Activated CD8-positive, alpha-beta memory T cell treated with anti-CD3 and anti-CD28 coated beads, Interleukin-2, amount 10 ng/mL, durations not matched to agents 7 days and 5 days (primary cell): ENCODE results near the gene KRTAP10-5. TPM values are rescaled to one million over a fixed set of nuclear protein-coding genes. Genes with fewer than 3 reads are reported as not detected.
"Not testable (repeated sequence)": the region's sequence is repeated elsewhere in the genome, so short reads cannot be mapped to it uniquely, and the experiment has no call there.

ENCODE experiments used
- ATAC-seq: fragments of 150-1000 bp; cut with Tn5 transposase; one replicate; pipeline ENCODE4 v1.10.0; 2021; ENCODE audit warnings: moderate library complexity
- CTCF ChIA-PET: fragments of 350-600 bp; sonication (Branson Sonifier 250); formaldehyde crosslinking; loops from one replicate; lab custom pipeline; 2021; ENCODE audit warnings: antibody characterized with exemption; lab: Charles Lee
- DNase-seq: peaks from one replicate; pipeline ENCODE4 v3.0.0-alpha.2; 2020
- H3K27ac Mint-ChIP-seq: one replicate; pipeline ENCODE4 v1.8.0; 2021; ENCODE audit warnings: mild to moderate bottlenecking, mixed read lengths
- H3K27me3 Mint-ChIP-seq: one replicate; pipeline ENCODE4 v1.8.0; 2021; ENCODE audit warnings: mixed read lengths
- H3K36me3 Mint-ChIP-seq: one replicate; pipeline ENCODE4 v1.8.0; 2021; ENCODE audit warnings: mild to moderate bottlenecking, mixed read lengths
- H3K4me1 Mint-ChIP-seq: one replicate; pipeline ENCODE4 v1.8.0; 2021; ENCODE audit warnings: mixed read lengths
- H3K4me3 Mint-ChIP-seq: one replicate; pipeline ENCODE4 v1.8.0; 2021; ENCODE audit warnings: mild to moderate bottlenecking, moderate library complexity, mixed read lengths
- H3K9me3 Mint-ChIP-seq: one replicate; pipeline ENCODE4 v1.8.0; 2022; ENCODE audit warnings: low read depth, mixed read lengths
- total RNA-seq, 2 experiments: library from RNA; stranded (reverse); gene quantifications; one replicate each; pipeline ENCODE4 v1.2.3, GENCODE V29; 2021

Gene KRTAP10-5
- total RNA-seq, 2 experiments from 2014 or later: not detected

DNA sequence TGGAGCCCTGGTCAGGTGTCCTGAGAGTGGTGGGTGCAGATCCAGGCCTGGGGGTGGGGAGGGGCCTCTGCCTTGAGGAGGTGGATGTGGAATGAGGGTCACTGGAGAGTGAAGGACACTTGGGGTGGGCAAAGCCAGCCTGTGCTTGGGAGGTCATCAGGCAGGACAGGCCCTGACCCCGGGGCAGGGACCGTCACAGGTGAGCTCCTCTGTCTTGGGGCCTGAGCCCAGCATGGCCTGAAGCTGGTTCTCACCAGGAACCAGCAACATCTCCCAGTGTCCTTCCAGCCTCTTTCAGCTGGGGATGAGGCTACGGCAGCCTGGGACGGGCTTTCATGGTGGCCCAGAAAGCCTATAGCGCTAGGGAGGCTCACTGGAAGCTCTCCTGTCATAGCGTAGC lies 28.3 kb downstream of the KRTAP10-5 start:
- H3K4me3 Mint-ChIP-seq: no peak overlapping the region
- H3K36me3 Mint-ChIP-seq: peaks cover 9% of the 10 kb centered on the region
- peak; percentile 23 for DNase-seq
- H3K27ac Mint-ChIP-seq: no peak overlapping the region
- no peak for ATAC-seq
- no peaks in the 10 kb centered on the region for H3K27me3 Mint-ChIP-seq
- CTCF ChIA-PET: no interaction called here
- peaks cover 11% of the 10 kb centered on the region for H3K4me1 Mint-ChIP-seq
- peaks cover 6% of the 10 kb centered on the region for H3K9me3 Mint-ChIP-seq

DNA sequence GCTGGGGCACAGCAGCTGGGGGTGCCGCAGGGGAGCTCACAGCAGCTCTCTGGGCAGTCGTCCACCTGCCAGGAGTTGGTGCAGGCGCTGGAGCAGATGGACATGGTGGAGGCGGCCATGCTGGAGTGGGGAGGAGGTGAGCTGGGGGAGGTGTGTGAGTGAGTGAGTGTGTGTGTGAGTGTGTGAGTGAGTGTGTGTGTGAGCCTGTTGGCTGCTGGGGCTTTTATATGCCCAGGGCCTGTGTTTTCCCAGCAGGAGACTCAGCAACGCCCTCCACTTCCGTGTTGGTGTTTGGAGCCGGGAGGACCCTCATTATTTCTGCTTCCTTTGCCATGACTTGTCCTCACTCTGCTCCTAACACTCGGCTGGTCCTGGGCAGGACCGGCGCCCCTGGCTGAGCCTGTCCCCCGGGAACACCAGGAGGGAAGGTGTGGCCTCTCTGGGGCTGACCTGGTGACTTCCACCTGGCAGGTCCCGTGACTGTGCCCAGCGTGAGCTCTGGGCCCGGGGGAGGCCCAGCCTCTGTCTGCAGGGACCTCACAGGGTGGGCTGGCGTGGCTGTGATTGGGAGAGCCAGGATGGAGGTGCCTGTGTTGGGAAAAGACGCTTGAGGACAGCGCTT lies 29.0 kb downstream of the KRTAP10-5 start, which contains the start of gene KRTAP10-2:
Gene KRTAP10-2 (minus strand): TSS at position 166 of the 622 bp plus-strand sequence. CDS start 47 bp downstream, at position 119.
- CTCF ChIA-PET: no interaction called here
- no peaks in the 10 kb centered on the region for H3K27me3 Mint-ChIP-seq

DNA sequence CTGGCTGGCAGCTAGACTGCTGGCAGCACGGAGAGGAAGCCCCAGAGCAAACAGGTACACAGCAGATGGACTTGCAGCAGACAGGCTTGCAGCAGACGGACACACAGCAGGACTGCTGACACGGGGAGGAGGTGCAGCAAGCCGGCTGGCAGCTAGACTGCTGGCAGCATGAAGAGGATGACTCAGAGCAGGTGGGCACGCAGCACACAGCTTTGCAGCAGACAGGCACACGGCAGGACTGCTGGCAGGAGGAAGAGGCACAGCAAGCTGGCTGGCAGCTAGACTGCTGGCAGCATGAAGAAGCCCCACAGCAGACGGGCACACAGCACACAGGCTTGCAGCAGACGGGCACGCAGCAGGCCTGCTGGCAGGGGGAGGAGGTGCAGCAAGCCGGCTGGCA lies 29.6 kb downstream of the KRTAP10-5 start:
- Mint-ChIP-seq H3K4me1 (peaks cover 14% of the 10 kb centered on the region), H3K27ac (no peak overlapping the region), H3K9me3 (peaks cover 12% of the 10 kb centered on the region), H3K27me3 (no peaks in the 10 kb centered on the region), H3K36me3 (peaks cover 16% of the 10 kb centered on the region), H3K4me3 (no peak overlapping the region)
- ATAC-seq (no peak), DNase-seq (peak; percentile 34)
- CTCF ChIA-PET: no interaction called here

More for the DNA sequence above, 29.0 kb downstream of the KRTAP10-5 start, which contains the start of gene KRTAP10-2:
- Mint-ChIP-seq H3K4me3 (no peak within 1 kb of the TSS), H3K36me3 (peaks cover 16% of the 10 kb centered on the region), H3K9me3 (peaks cover 12% of the 10 kb centered on the region), H3K27ac (no peak within 1 kb of the TSS), H3K4me1 (peaks cover 14% of the 10 kb centered on the region)
- no peak for ATAC-seq
- DNase-seq: peak; percentile 29

DNA sequence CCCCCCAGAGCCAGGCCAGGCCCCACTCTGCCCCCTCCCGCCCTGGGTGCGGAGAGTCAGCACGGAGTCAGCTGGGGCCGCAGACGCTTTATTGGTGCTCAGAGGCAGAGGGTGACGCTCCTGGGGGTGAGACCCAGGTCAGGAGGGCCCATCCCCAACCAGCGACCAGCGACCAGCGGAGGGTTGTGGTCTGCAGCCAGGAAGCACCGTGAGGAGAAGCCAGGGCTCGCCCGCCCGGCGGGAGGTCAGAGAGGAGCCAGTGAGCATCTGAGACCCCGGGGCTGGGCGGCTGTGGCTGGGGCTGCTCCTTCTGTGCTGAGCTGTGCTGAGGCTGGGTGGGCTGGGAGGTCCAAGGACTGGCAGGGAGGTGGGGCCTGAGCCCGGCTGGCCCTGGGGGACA lies 30.1 kb downstream of the KRTAP10-5 start:
- H3K4me1 Mint-ChIP-seq: peaks cover 14% of the 10 kb centered on the region
- not testable (repeated sequence) for H3K27ac Mint-ChIP-seq

DNA sequence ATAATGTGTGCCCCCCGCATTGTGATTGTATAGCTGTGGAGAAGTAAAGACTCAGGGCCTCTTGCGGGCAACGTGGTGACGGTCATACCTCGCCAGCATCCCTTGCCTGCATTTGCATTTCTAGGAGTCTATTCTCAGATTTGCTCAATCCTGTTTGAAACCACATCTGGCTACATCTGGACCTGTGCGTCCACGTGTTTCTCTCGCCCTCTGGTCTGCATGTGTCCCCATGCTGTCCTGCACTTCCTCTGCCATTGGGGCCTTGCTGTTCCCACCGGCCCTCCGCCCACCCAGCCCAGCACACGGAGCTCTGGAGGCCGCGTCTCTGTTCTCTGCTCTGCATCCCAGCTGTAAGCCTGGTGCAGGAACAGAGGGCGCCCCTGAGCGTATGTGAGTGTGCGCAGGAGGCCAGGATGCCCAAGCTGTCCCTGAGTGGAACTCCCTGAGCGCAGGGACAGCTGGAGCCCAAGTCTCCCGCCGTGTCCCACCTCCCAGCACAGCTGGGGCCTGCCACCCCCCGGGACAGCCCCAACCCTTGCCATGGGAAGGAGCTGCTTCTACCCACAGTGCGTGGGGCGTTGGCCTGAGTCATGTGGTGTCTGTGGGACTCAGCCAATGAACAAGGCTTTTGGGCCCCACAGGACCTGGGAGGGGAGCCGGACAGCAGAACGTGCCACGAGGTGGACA lies 30.7 kb downstream of the KRTAP10-5 start:
- CTCF ChIA-PET: no interaction called here
- Mint-ChIP-seq H3K9me3 (peaks cover 14% of the 10 kb centered on the region), H3K4me3 (no peak overlapping the region), H3K27ac (no peak overlapping the region), H3K27me3 (no peaks in the 10 kb centered on the region), H3K4me1 (peaks cover 14% of the 10 kb centered on the region), H3K36me3 (peaks cover 19% of the 10 kb centered on the region)
- ATAC-seq (no peak), DNase-seq (peak; percentile 32)

More for the DNA sequence above, 30.1 kb downstream of the KRTAP10-5 start:
- DNase-seq: peak; percentile 31
- CTCF ChIA-PET, ATAC-seq, H3K4me3 Mint-ChIP-seq, H3K27me3 Mint-ChIP-seq: not testable (repeated sequence)
- Mint-ChIP-seq H3K36me3 (peaks cover 19% of the 10 kb centered on the region), H3K9me3 (peaks cover 14% of the 10 kb centered on the region)

DNA sequence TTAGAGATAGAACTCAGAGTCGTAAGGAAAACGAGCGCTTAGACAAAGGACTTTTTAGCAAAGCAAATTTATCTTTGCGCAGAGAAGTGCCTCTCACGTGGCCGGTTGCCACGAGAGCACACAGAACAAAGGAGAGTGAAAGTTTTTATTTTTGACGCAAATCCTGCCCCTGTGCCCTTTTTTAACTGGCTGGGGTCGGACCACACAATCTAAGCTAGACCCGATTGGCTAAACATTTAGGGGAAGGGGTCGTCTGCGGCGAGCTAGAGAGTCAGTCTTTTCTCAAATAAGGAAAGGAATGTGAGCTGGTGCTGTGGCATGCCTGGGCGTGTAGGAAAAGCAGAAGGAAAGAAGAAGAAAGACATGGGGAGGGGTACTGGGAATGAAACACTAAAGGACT lies 31.5 kb downstream of the KRTAP10-5 start:
- Mint-ChIP-seq H3K27ac (no peak overlapping the region), H3K4me3 (no peak overlapping the region), H3K9me3 (peaks cover 14% of the 10 kb centered on the region), H3K27me3 (no peaks in the 10 kb centered on the region), H3K36me3 (peaks cover 19% of the 10 kb centered on the region), H3K4me1 (peaks cover 14% of the 10 kb centered on the region)
- CTCF ChIA-PET: no interaction called here
- DNase-seq (no peak), ATAC-seq (no peak)

DNA sequence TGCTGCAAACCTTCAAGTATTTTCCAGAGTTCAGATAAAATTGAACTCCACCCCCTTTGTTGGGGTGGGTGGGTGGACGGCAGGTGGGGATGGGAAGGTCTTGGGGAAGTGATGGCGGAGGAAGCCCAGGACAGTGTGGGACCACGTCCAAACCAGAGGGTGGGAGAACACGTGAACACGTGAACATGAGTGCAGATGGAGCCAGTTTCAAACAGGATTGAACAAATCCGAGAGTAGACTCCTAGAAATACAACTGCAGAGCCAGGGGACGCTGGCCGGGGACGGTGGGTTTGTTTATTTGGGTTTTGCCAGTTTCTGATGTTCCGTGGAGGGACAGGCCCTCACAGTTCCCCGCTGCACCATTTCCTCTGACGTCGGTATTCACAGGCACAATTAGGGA lies 32.0 kb downstream of the KRTAP10-5 start:
- ATAC-seq (no peak), DNase-seq (peak; percentile 21)
- CTCF ChIA-PET: interaction anchor here (1.0 to 1.9 kb wide), 2 partner anchors 26 to 245 kb away, joined by 5 to 8 read pairs; no protein-coding TSS in a partner anchor
- peaks cover 19% of the 10 kb centered on the region for H3K36me3 Mint-ChIP-seq
- H3K27ac Mint-ChIP-seq: no peak overlapping the region
- H3K27me3 Mint-ChIP-seq: no peaks in the 10 kb centered on the region
- H3K9me3 Mint-ChIP-seq: peaks cover 14% of the 10 kb centered on the region
- no peak overlapping the region for H3K4me3 Mint-ChIP-seq
- H3K4me1 Mint-ChIP-seq: peaks cover 14% of the 10 kb centered on the region

DNA sequence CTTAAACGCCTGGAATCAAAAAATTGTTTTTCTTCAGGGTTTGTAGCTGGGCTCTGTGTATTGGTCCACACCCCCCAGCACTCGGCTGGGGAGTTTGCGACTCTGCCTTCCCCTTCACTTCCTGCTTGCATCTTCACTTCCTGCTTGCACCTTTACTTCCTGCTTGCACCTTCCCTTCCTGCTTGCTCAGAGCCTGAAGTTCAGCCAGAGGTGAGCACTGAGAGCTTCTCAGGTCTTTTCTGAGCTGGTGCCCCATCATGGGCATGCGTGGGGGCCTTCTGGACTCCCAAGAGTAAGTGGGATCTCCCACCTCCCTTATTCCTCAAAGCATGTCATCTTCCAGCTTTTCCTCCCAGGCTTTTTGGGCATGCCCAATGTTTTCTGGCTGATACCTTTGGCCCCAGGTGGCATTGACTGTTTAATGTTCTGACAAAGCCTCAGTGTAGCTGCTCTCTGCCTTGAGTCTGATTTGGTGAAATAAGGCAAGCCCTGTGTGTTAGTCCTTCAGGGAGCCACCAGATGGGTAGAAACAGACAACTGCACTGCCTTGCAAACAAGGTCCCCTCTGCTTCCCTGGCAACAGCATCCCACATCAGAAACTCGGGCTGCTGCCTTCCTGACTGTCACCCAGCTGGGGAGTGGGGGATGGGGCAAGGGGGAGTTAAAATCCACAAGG lies 32.6 kb downstream of the KRTAP10-5 start:
- Mint-ChIP-seq H3K36me3 (peaks cover 19% of the 10 kb centered on the region), H3K4me3 (peak overlapping the region; percentile 23), H3K27me3 (no peaks in the 10 kb centered on the region), H3K27ac (peak overlapping the region; percentile 70), H3K4me1 (peaks cover 14% of the 10 kb centered on the region), H3K9me3 (peaks cover 14% of the 10 kb centered on the region)
- CTCF ChIA-PET: interaction anchor here (0.5 to 1.9 kb wide), 5 partner anchors 27 to 246 kb away, joined by 3 to 8 read pairs (median 3); no protein-coding TSS in a partner anchor
- ATAC-seq (peak; percentile 76), DNase-seq (peak; percentile 52)

DNA sequence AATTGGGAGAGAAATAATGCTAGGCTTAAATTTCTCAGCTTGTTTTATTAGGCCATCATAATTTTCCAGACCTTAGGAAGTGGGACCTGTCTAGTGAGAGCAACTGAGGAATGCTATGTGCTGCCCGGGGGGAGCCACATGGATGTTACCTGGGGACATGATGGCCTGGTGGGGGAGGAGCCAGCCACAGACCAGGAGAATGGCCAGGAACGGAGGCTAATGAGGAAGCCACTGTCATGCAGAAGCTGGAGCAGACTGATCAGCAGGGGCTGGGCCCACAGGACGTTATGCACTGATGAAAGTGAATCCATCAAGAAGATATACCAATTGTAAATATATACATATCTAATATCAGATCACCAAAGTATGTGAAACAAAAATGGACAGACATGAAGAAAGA lies 35.8 kb downstream of the KRTAP10-5 start:
- Mint-ChIP-seq H3K27me3 (no peaks in the 10 kb centered on the region), H3K4me1 (peaks cover 14% of the 10 kb centered on the region), H3K36me3 (peaks cover 20% of the 10 kb centered on the region), H3K9me3 (peaks cover 16% of the 10 kb centered on the region), H3K4me3 (no peak overlapping the region), H3K27ac (no peak overlapping the region)
- DNase-seq (peak; percentile 33), ATAC-seq (no peak)
- CTCF ChIA-PET: no interaction called here

DNA sequence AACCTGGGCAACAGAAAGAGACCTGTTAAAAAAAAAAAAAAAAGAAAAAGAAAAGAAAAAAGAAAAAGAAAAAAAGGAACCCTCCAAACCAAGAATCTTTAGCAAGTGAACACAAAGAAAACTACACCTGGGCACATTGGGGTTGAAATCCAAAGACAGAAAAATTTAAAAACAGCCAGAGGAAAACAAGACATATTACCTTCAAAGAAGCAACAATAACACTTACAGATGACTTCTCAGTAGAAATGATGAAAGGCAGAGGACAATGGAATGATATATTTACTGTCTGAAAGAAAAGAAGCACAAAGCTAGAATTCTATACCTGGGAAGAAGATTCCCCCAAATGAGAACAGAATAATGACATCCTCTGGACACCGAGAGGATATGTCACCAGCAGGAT lies 37.7 kb downstream of the KRTAP10-5 start:
- no peak for DNase-seq
- H3K36me3 Mint-ChIP-seq: peaks cover 17% of the 10 kb centered on the region
- no peak for ATAC-seq
- H3K27ac Mint-ChIP-seq: no peak overlapping the region
- no peaks in the 10 kb centered on the region for H3K27me3 Mint-ChIP-seq
- peaks cover 16% of the 10 kb centered on the region for H3K9me3 Mint-ChIP-seq
- CTCF ChIA-PET: no interaction called here
- no peak overlapping the region for H3K4me3 Mint-ChIP-seq
- H3K4me1 Mint-ChIP-seq: peaks cover 9% of the 10 kb centered on the region

DNA sequence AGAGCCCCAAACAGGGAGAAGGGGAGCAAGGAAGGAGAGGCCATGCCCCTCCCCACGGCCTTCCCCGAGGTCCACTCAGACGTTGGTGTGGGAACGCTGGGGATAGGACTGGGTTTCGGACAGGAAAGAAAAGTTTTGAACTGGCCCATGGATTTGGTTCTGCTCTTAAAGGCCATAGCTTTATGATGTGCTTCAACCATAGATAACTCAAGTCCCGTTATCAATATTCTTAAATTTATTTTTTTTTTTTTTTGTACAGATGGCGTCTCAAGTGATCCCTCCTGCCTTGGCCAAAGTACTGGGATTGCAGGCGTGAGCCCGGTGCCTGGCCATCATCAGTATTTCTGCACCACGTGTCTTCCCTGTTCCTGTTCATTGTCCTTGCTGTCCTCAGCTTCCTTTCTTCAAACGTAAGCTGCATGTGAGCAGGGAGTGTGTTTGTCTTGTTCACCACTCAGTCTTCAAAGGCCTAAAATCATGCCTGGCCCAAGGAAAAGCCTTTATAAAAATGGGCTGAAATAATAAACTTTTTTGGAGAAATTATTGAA lies 39.6 kb downstream of the KRTAP10-5 start:
- Mint-ChIP-seq H3K4me3 (no peak overlapping the region), H3K9me3 (peaks cover 4% of the 10 kb centered on the region), H3K36me3 (peaks cover 4% of the 10 kb centered on the region), H3K27ac (no peak overlapping the region), H3K4me1 (no peaks in the 10 kb centered on the region), H3K27me3 (peaks cover 2% of the 10 kb centered on the region)
- CTCF ChIA-PET: interaction anchor here (1.0 to 1.3 kb wide), 3 partner anchors 31 to 252 kb away, joined by 3 to 7 read pairs (median 4); no protein-coding TSS in a partner anchor
- ATAC-seq: no peak
- no peak for DNase-seq

DNA sequence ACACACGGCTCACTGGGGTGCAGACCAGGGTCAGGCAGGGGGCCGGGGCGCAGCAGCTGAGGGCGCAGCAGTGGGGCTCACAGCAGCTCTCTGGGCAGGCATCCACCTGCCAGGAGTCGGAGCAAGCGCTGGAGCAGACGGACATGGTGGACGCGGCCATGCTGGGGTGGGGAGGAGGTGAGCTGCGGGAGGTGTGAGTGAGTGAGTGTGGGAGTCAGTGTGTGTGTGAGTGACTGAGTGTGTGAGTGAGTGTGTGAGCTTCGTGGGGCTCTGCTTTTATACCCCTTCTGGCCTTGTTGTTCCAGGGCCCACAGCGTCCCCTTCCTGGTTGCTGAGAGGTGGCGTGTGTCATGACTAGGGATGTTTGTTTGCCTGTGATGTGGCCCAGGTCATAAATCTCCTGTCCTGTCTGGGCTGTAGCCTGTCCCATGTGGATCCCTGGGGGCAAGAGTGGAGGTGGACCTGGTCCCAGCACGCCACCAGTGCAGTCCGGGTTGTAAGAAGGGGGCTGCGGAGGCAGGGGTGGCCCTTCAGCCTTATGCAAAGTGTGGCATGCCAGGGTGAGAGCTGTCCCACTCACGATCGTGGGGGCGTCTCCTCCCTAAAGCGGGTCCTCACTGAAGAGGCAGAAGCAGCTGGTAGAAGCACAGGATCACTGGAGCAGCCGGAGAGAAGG lies 40.3 kb downstream of the KRTAP10-5 start, which contains the start of gene KRTAP10-1:
Gene KRTAP10-1 (minus strand): TSS at position 205 of the 676 bp plus-strand sequence. CDS start 45 bp downstream, at position 160.
- Mint-ChIP-seq H3K27ac (no peak within 1 kb of the TSS), H3K4me1 (no peaks in the 10 kb centered on the region), H3K36me3 (peaks cover 1% of the 10 kb centered on the region), H3K27me3 (peaks cover 2% of the 10 kb centered on the region), H3K9me3 (peaks cover 2% of the 10 kb centered on the region), H3K4me3 (no peak within 1 kb of the TSS)
- CTCF ChIA-PET: interaction anchor here (1.0 to 1.3 kb wide), 2 partner anchors 224 to 253 kb away, joined by 3 to 4 read pairs; no protein-coding TSS in a partner anchor
- DNase-seq (peak; percentile 35), ATAC-seq (no peak)
